ENCODE measurements around the gene ATF4.

ATF4 gene

GRCh38 chr22:39524753-39525657 lies 4.6 kb downstream of the ATF4 start:
- DNase-seq, result peak in 1 of 2 experiments; percentile 34
- TF ChIP-seq GATA1 (IDR thresholded peaks at IDR 0.05; ENCODE audit: low read depth, low read length) (no peak), POLR2A (IDR thresholded peaks at IDR 0.05; ENCODE audit: low read length) (no peak)

- no peak for DNase-seq
- TF ChIP-seq POLR2A (IDR thresholded peaks at IDR 0.05; ENCODE audit: low read length) (no peak), GATA1 (IDR thresholded peaks at IDR 0.05; ENCODE audit: low read depth, low read length) (no peak)
Observed at GRCh38 chr22:39525658-39525975, 5.3 kb downstream of the ATF4 start.

DNA sequence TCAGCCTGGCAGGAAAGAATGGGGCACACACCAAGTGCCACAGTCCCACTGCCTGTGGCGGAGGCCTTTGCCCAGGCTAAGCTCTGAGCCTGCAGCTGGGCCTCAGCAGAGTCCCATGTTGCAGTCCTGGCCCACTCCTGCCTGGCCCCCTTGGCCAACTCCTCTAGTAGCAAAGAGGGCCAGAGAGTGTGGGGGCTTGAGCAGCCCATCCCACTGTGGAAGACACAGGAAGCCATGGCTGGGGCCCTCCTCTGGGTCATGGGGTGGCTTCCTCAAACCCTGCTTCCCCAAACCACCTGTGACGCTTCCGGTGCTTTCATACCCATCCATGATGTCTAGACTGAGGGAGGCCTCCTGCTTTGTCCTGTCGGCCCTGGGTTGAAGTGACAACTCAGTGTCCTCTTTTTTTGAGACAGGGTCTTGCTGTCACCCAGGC lies 6.4 kb downstream of the ATF4 start:
- TF ChIP-seq POLR2A (IDR thresholded peaks at IDR 0.05; ENCODE audit: low read length) (no peak), GATA1 (IDR thresholded peaks at IDR 0.05; ENCODE audit: low read depth, low read length) (no peak)
- DNase-seq, result no peak

DNA sequence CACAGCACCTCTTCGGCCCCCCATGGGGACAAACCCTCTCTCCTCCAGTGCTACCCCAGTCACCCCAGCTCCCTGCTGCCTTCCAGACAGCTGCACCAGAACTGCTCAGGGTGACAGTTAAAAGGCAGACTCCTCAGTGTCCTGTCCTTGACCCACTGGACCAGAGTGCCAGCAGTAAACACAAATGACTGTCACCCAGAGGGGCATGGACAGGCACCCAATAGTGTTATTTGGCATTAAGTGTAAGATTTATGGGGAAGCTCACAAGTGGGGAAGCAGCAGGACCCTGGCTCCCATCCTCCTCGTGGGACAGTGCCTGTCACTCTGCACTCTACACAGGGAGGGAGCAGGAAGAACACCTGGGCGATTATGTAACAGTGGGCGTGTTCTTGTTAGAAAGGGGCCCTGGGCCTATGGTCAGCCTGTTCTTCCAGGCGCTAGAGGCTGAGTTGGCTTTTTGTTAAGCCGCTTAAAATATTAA lies 7.2 kb downstream of the ATF4 start:
- peak; percentile 23 for TF ChIP-seq POLR2A (IDR thresholded peaks at IDR 0.05; ENCODE audit: low read length)
- no peak for TF ChIP-seq GATA1 (IDR thresholded peaks at IDR 0.05; ENCODE audit: low read depth, low read length)
- no peak for DNase-seq

GRCh38 chr22:39528080-39528661 lies 7.8 kb downstream of the ATF4 start:
- DNase-seq, result no peak
- TF ChIP-seq POLR2A (IDR thresholded peaks at IDR 0.05; ENCODE audit: low read length) (no peak), GATA1 (IDR thresholded peaks at IDR 0.05; ENCODE audit: low read depth, low read length) (no peak)

GRCh38 chr22:39528681-39529486 lies 8.5 kb downstream of the ATF4 start:
- no peak for TF ChIP-seq GATA1 (IDR thresholded peaks at IDR 0.05; ENCODE audit: low read depth, low read length)
- no peak for TF ChIP-seq POLR2A (IDR thresholded peaks at IDR 0.05; ENCODE audit: low read length)
- DNase-seq, result peak; percentile 95 to 97

GRCh38 chr22:39529487-39529851 lies 9.1 kb downstream of the ATF4 start:
- TF ChIP-seq POLR2A (IDR thresholded peaks at IDR 0.05; ENCODE audit: low read length), result no peak
- TF ChIP-seq GATA1 (IDR thresholded peaks at IDR 0.05; ENCODE audit: low read depth, low read length), result no peak
- DNase-seq, result no peak

DNA sequence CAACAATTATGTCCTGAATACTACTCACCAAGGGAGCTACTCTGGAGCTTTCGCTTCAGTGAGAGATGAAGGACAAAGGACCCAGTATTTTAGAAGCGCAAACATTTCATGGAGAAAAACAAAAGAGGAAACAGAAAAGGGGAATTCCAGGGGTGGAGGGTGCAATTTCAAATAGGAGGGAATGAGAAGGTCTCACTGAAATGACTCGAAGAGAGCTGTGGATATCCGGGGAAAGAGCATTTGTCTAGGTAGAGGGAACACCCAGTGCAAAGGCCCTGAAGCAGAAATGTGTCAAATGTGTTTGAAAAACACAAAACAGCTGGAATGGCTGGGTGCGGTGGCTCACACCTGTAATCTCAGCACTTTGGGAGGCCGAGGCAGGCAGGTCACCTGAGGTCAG lies 9.8 kb downstream of the ATF4 start:
- DNase-seq, result no peak

DNA sequence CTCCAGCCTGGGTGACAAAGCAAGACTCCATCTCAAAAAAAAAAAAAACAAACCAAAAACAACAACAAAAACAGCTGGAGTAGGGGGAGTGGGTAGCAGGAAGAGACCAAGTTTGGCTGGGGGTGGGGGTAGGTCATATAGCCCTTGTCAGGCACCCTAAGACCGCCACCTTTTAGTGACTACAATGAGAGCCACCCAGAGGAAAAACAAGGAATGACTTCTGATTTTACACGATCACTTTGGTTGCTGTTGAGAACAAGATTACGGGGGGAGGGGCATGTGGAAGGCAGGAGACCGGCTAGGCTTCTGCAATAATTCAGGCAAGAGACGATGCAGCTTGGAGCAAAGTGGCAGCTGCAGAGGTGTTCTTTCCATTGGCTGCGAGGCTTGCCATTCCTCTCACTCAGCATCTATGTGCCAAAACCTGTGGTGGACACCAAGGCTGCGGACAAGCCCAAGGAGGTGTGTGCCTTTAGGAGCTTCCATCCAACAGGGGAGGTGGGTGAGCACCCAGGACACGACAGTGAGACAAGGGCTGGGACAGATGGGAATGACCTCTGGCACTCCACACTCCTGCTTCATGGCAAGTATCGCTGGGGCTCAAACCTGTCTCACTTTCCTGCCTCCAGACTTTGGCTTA lies 10.4 kb downstream of the ATF4 start:
- DNase-seq, result peak; percentile 81 to 85
- TF ChIP-seq GATA1 (IDR thresholded peaks at IDR 0.05; ENCODE audit: low read depth, low read length) (no peak), POLR2A (IDR thresholded peaks at IDR 0.05; ENCODE audit: low read length) (no peak)

More for the DNA sequence above, 9.8 kb downstream of the ATF4 start:
- no peak for TF ChIP-seq POLR2A (IDR thresholded peaks at IDR 0.05; ENCODE audit: low read length)
- no peak for TF ChIP-seq GATA1 (IDR thresholded peaks at IDR 0.05; ENCODE audit: low read depth, low read length)

- TF ChIP-seq GATA1 (IDR thresholded peaks at IDR 0.05; ENCODE audit: low read depth, low read length) (no peak), POLR2A (IDR thresholded peaks at IDR 0.05; ENCODE audit: low read length) (peak; percentile 91)
- peak; percentile 100 for DNase-seq
Observed at GRCh38 chr22:39532215-39533073, 12.1 kb downstream of the ATF4 start, which contains the start of gene RPS19BP1. Gene RPS19BP1 (minus strand): TSS chr22:39532748. CDS start chr22:39532738, 10 bp downstream.

DNA sequence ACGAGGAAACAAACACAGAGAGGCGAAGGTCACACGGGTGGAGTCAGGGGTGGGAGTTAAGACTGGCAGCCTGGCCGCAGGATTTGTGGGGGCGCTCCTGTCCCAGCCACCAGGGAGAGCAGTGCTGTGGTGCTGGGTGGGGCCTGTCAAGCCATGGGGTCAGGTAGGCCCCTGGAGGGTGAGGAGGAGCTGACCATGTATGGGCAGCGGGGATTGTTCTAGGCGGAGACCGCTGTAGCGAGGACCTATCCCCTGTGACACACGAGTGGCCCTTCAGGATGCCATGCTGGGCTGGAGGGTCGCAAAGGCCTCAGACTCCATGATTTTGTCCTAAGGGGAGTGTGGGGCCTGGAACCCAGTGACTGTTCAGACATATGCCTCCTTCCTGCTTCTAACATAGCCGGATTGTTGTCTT lies 13.7 kb downstream of the ATF4 start:
- DNase-seq, result no peak
- no peak for TF ChIP-seq GATA1 (IDR thresholded peaks at IDR 0.05; ENCODE audit: low read depth, low read length)
- no peak for TF ChIP-seq POLR2A (IDR thresholded peaks at IDR 0.05; ENCODE audit: low read length)

GRCh38 chr22:39534591-39535356 lies 14.4 kb downstream of the ATF4 start:
- TF ChIP-seq GATA1 (IDR thresholded peaks at IDR 0.05; ENCODE audit: low read depth, low read length) (no peak), POLR2A (IDR thresholded peaks at IDR 0.05; ENCODE audit: low read length) (no peak)
- peak; percentile 80 to 89 for DNase-seq

All from erythroblast (primary cell).